Activated naive CD8-positive, alpha-beta T cell treated with anti-CD3 and anti-CD28 coated beads, Interleukin-2, amount 10 ng/mL, durations not matched to agents 7 days and 5 days (primary cell): ENCODE measurements around the gene ATP2A2. TPM values are rescaled to one million over a fixed set of nuclear protein-coding genes. Genes with fewer than 3 reads are reported as not detected.

Experiments used
- ATAC-seq: fragments of 150-1000 bp; cut with Tn5 transposase; one replicate; pipeline ENCODE4 v1.10.0; 2021; ENCODE audit warnings: low read depth, moderate library complexity
- POLR2A ChIA-PET: fragments of 350-600 bp; sonication (Branson Sonifier 250); formaldehyde crosslinking; loops from one replicate; lab custom pipeline; 2021; ENCODE audit warnings: antibody characterized with exemption; lab: Charles Lee
- DNase-seq: peaks from one replicate; pipeline ENCODE4 v3.0.0; 2021
- H3K27ac Mint-ChIP-seq: one replicate; pipeline ENCODE4 v1.8.0; 2022; ENCODE audit warnings: mild to moderate bottlenecking, mixed read lengths
- H3K27me3 Mint-ChIP-seq: one replicate; pipeline ENCODE4 v1.8.0; 2022; ENCODE audit warnings: mild to moderate bottlenecking, moderate library complexity, mixed read lengths
- H3K36me3 Mint-ChIP-seq: one replicate; pipeline ENCODE4 v1.8.0; 2021; ENCODE audit warnings: mild to moderate bottlenecking, mixed read lengths
- H3K4me1 Mint-ChIP-seq: one replicate; pipeline ENCODE4 v1.8.0; 2021; ENCODE audit warnings: mixed read lengths
- H3K4me3 Mint-ChIP-seq: one replicate; pipeline ENCODE4 v1.8.0; 2022; ENCODE audit warnings: mild to moderate bottlenecking, moderate library complexity, mixed read lengths
- H3K9me3 Mint-ChIP-seq: one replicate; pipeline ENCODE4 v1.8.0; 2021; ENCODE audit warnings: mixed read lengths
- total RNA-seq, 2 experiments: library from RNA; stranded (reverse); gene quantifications; one replicate each; pipeline ENCODE4 v1.2.3, GENCODE V29; 2021

ATP2A2 gene
- total RNA-seq, 2 experiments from 2014 or later, result 96.1 to 100.0 TPM

- Mint-ChIP-seq H3K27ac (no peak overlapping the region), H3K27me3 (no peaks in the 10 kb centered on the region), H3K4me1 (peaks cover 16% of the 10 kb centered on the region), H3K36me3 (peaks cover 37% of the 10 kb centered on the region), H3K4me3 (no peak overlapping the region), H3K9me3 (no peaks in the 10 kb centered on the region)
- no peak for DNase-seq
- ATAC-seq, result no peak
- POLR2A ChIA-PET, result no interaction called here
These were observed 63.6 kb downstream of the ATP2A2 start for GRCh38 chr12:110344657-110345056.

DNA sequence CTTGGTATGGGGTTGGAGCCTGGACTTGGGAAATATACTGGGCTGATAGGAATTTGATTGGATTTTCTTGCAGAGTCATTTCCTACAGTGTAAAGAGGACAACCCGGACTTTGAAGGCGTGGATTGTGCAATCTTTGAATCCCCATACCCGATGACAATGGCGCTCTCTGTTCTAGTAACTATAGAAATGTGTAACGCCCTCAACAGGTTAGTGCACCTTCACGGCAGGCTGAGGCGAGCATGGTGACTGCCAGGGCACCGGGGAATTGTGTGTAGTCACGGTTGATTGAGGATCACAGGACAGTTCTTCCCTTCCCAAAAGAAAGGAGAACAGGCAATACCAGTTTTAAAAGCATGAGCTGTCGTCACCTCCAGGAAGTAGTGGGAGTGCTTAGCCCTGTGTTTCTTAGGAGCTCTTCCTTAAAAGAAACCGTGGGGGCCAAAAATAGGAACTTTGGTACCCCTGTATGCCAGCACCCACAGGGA, 64.2 kb downstream of the ATP2A2 start:
- Mint-ChIP-seq H3K4me1 (peaks cover 22% of the 10 kb centered on the region), H3K27me3 (no peaks in the 10 kb centered on the region), H3K9me3 (no peaks in the 10 kb centered on the region), H3K4me3 (no peak overlapping the region), H3K27ac (no peak overlapping the region), H3K36me3 (peaks cover 37% of the 10 kb centered on the region)
- POLR2A ChIA-PET, result interaction anchor here (0.6 kb wide), 1 partner anchor 106 kb away, joined by 5 read pairs; no protein-coding TSS in a partner anchor
- DNase-seq, result no peak
- no peak for ATAC-seq

GRCh38 chr12:110345963-110346362, 64.9 kb downstream of the ATP2A2 start:
- Mint-ChIP-seq H3K27me3 (no peaks in the 10 kb centered on the region), H3K4me3 (no peak overlapping the region), H3K27ac (no peak overlapping the region), H3K36me3 (peaks cover 41% of the 10 kb centered on the region), H3K4me1 (peaks cover 24% of the 10 kb centered on the region), H3K9me3 (no peaks in the 10 kb centered on the region)
- no peak for DNase-seq
- no peak for ATAC-seq
- POLR2A ChIA-PET, result no interaction called here

DNA sequence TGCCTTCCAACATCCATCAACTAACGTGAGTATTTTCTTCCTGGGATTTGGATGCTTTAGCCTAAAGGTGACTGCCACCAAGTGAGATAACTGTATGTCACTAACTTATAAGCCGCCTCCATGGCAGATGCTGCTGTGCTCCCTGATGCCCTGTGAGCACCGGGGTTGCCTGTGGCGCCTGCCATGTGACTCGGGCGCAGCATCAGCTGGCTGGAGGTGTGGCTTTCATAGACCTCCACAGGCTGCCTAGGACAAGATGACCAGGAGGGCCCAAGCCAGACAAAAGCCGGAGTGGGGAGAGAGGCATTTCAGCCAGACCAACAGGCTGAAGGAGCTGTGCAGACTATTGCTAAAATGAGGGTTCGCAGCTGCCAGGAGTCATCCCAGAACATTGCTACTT, 66.7 kb downstream of the ATP2A2 start:
- Mint-ChIP-seq H3K4me3 (no peak overlapping the region), H3K9me3 (no peaks in the 10 kb centered on the region), H3K36me3 (peaks cover 37% of the 10 kb centered on the region), H3K27me3 (no peaks in the 10 kb centered on the region), H3K27ac (no peak overlapping the region), H3K4me1 (peaks cover 24% of the 10 kb centered on the region)
- ATAC-seq (no peak), DNase-seq (no peak)
- POLR2A ChIA-PET, result no interaction called here

DNA sequence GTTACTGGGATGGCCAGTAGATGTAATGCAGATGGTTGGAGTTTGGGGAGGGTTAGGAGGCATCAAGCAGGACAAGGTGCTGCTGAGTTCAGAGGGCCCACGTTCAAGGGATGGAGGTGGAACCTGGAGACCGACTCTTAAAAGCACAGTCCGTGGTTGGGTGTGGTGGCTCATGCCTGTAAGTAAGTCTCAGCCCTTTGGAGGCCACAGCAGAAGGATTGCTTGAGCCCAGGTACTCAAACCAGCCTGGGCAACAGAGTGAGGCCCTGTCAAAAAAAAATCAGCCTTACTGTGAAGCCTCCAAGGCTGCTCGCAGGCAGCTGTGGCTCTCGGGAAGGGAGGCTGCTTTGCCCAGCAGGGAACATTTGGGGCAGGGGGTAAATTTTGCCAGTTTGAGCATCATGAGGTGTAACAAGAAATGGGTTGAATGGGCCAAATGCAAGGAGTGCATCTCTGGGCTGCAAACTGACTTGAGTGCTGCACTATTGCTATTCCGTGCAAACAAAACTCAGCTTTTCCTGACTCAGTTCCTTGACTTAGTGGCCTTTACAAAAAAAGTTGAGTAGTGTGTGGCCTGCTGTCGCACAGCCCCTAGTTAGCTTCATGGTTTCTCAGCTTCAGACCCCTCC, 67.5 kb downstream of the ATP2A2 start:
- no peaks in the 10 kb centered on the region for H3K9me3 Mint-ChIP-seq
- ATAC-seq (no peak), DNase-seq (no peak)
- H3K4me1 Mint-ChIP-seq, result peaks cover 24% of the 10 kb centered on the region
- POLR2A ChIA-PET, result interaction anchor here (0.6 to 1.0 kb wide), 6 partner anchors 10 to 495 kb away, joined by 3 to 8 read pairs (median 3); partner anchors contain the start of gene ARPC3
- peaks cover 32% of the 10 kb centered on the region for H3K36me3 Mint-ChIP-seq
- no peak overlapping the region for H3K4me3 Mint-ChIP-seq
- no peaks in the 10 kb centered on the region for H3K27me3 Mint-ChIP-seq
- peak overlapping the region; percentile 23 for H3K27ac Mint-ChIP-seq

- Mint-ChIP-seq H3K4me3 (peak overlapping the region; percentile 62), H3K4me1 (peaks cover 28% of the 10 kb centered on the region), H3K27ac (peak overlapping the region; percentile 83), H3K36me3 (peaks cover 32% of the 10 kb centered on the region), H3K9me3 (no peaks in the 10 kb centered on the region), H3K27me3 (no peaks in the 10 kb centered on the region)
- ATAC-seq (no peak), DNase-seq (no peak)
- POLR2A ChIA-PET, result interaction anchor here (0.6 to 1.9 kb wide), 6 partner anchors 13 to 496 kb away, joined by 3 to 8 read pairs (median 3); partner anchors contain the start of genes ARPC3 and ATP2A2
These were observed 68.0 kb downstream of the ATP2A2 start for GRCh38 chr12:110349096-110349495.

DNA sequence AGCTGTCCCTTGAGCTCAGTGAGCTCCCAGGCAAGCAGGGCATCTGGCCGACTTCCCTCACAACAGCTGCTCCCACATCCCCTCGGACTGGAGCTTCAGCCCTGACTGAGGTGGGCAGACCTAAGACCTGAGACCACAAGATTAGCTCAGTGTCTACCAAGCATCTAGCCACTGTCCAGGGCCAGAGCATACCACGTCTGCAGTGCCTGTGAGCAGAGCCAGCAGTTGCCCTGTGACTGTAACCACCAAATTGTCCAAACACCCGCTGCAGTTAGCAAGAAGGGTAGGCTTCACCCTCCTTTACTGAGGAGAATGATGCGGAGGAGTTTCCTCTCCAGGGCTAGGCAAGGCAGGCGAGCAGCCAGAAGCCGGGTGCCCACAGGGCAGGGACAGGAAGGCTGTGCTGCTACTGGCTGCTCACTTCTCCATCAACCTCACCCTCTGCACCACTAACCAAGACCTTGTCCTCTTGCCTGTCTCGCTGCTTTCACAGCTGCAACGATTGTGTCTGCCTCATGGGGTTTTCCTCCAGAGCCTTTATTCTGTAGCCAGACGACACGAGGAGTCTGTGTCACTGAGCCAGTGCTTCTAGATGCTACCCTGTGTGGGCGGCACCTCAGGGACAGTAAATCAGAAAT, 68.6 kb downstream of the ATP2A2 start:
- H3K27ac Mint-ChIP-seq, result peak overlapping the region; percentile 83
- peaks cover 33% of the 10 kb centered on the region for H3K4me1 Mint-ChIP-seq

DNA sequence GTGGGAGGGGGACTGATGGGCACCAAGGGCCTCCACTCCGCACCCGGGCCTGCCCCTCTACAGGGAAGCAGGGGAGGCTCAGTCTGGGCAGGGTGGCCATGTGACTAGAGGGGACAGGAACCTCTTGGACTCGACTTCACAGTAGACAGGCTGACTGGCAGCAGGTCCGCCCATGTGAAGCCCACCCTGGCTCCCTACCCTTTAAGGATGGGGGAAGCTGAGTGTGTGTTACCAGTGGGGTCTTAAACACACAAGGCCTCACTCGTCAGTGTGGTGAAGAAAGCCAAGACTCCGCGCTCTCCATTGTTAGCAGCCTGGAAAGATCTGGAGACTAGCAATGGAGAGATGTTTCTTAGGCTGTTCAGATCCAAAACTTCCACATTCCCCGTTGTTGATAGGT, 70.1 kb downstream of the ATP2A2 start:
- H3K9me3 Mint-ChIP-seq, result no peaks in the 10 kb centered on the region
- peaks cover 39% of the 10 kb centered on the region for H3K4me1 Mint-ChIP-seq
- ATAC-seq (no peak), DNase-seq (no peak)
- no peak overlapping the region for H3K27ac Mint-ChIP-seq
- no peak overlapping the region for H3K4me3 Mint-ChIP-seq
- H3K36me3 Mint-ChIP-seq, result peaks cover 20% of the 10 kb centered on the region
- no peaks in the 10 kb centered on the region for H3K27me3 Mint-ChIP-seq
- POLR2A ChIA-PET, result no interaction called here

More for the DNA sequence above, 68.6 kb downstream of the ATP2A2 start:
- POLR2A ChIA-PET, result interaction anchor here (0.6 to 1.9 kb wide), 8 partner anchors 13 to 496 kb away, joined by 3 to 9 read pairs (median 4); partner anchors contain the start of genes ARPC3 and ATP2A2
- DNase-seq (peak; percentile 56), ATAC-seq (peak; percentile 90)
- Mint-ChIP-seq H3K27me3 (no peaks in the 10 kb centered on the region), H3K36me3 (peaks cover 29% of the 10 kb centered on the region), H3K9me3 (no peaks in the 10 kb centered on the region), H3K4me3 (peak overlapping the region; percentile 62)

- DNase-seq (no peak), ATAC-seq (no peak)
- H3K27ac Mint-ChIP-seq, result no peak overlapping the region
- peaks cover 38% of the 10 kb centered on the region for H3K4me1 Mint-ChIP-seq
- no peak overlapping the region for H3K4me3 Mint-ChIP-seq
- no peaks in the 10 kb centered on the region for H3K9me3 Mint-ChIP-seq
- peaks cover 16% of the 10 kb centered on the region for H3K36me3 Mint-ChIP-seq
- H3K27me3 Mint-ChIP-seq, result no peaks in the 10 kb centered on the region
- POLR2A ChIA-PET, result interaction anchor here (0.7 to 1.3 kb wide), 2 partner anchors 79 to 228 kb away, joined by 3 to 8 read pairs; partner anchors contain the start of gene IFT81
These were observed 71.4 kb downstream of the ATP2A2 start for GRCh38 chr12:110352401-110352800.

- Mint-ChIP-seq H3K4me1 (peaks cover 34% of the 10 kb centered on the region), H3K9me3 (no peaks in the 10 kb centered on the region), H3K4me3 (no peak overlapping the region), H3K27ac (peak overlapping the region; percentile 55), H3K36me3 (peaks cover 9% of the 10 kb centered on the region), H3K27me3 (no peaks in the 10 kb centered on the region)
- no peak for DNase-seq
- POLR2A ChIA-PET, result interaction anchor here (0.6 to 1.3 kb wide), 3 partner anchors 78 to 210 kb away, joined by 3 to 8 read pairs (median 8); no protein-coding TSS in a partner anchor
- no peak for ATAC-seq
These were observed 72.3 kb downstream of the ATP2A2 start for GRCh38 chr12:110353211-110353965.

- POLR2A ChIA-PET, result interaction anchor here (0.5 to 0.9 kb wide), 3 partner anchors 14 to 211 kb away, joined by 3 to 8 read pairs (median 3); no protein-coding TSS in a partner anchor
- H3K4me1 Mint-ChIP-seq, result peaks cover 27% of the 10 kb centered on the region
- H3K27ac Mint-ChIP-seq, result peak overlapping the region; percentile 23
- DNase-seq, result no peak
- no peaks in the 10 kb centered on the region for H3K9me3 Mint-ChIP-seq
- H3K36me3 Mint-ChIP-seq, result peaks cover 8% of the 10 kb centered on the region
- H3K4me3 Mint-ChIP-seq, result peak overlapping the region; percentile 33
- H3K27me3 Mint-ChIP-seq, result no peaks in the 10 kb centered on the region
- no peak for ATAC-seq
These were observed 73.2 kb downstream of the ATP2A2 start for GRCh38 chr12:110354172-110354780.

DNA sequence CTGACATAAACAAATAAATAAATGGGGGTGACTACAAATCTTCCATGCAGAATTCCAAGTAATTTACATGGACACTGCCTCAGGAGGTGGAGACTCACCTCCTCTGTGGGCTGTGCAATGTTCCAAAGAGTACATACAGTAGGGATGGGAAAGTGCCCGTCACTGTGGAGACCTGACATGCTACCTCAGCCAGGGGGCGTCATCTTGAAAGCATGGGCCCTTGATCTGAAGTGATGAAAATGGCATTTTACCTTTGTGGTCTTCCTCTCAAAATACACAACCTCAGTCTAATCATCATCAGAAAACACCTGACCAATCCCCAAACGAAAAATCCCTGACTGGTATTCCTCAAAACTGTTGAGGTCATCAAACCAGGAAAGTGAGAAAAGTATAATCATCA, 74.0 kb downstream of the ATP2A2 start:
- Mint-ChIP-seq H3K36me3 (peaks cover 5% of the 10 kb centered on the region), H3K27me3 (no peaks in the 10 kb centered on the region), H3K27ac (no peak overlapping the region), H3K4me1 (peaks cover 19% of the 10 kb centered on the region), H3K9me3 (no peaks in the 10 kb centered on the region), H3K4me3 (peak overlapping the region; percentile 29)
- ATAC-seq (peak; percentile 46), DNase-seq (no peak)
- POLR2A ChIA-PET, result no interaction called here
